Measurements from ENCODE around the gene GMDS.

DNA sequence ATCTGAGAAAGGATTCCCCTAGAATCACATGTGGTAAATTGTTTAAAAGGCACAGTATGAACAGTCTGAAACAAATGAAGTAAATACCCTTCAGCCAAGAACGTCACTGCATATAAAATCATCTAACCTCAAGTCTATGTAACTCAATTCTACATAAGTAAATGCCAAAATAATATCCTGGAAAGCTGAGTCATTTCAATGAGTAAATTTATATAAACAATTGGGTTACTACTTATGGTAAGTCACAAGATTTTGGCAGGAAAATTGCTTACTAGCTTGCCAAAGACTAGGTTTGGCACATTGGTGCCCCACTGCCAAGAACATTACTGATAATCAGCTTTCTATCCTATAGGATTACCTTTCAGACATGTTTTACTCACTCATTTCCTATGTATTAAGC is 8.4 kb downstream of the GMDS start:
- TF ChIP-seq CTCF (IDR thresholded peaks at IDR 0.05) (no peak), POLR2A (IDR thresholded peaks at IDR 0.05) (no peak)

Data from Peyer's patch (tissue), 4 donors.